ENCODE data around the gene FERMT3. TPM values are rescaled to one million over a fixed set of nuclear protein-coding genes. Genes with fewer than 3 reads are reported as not detected.
A peak's percentile ranks its signal among the peaks of the same experiment; 100 is the strongest.

The FERMT3 gene
- total RNA-seq, 6 experiments from 2014 or later = 5.1 to 17.3 (median 8.1) TPM

GRCh38 chr11:64208086-64208795, 1.7 kb downstream of the FERMT3 start:
- 66% methylated on average over 8 of the region's 23 CpGs for WGBS (ENCODE audit: insufficient coverage, low coverage, low lambda C conversion rate, missing lambda C conversion rate)
- intact Hi-C loops (cut with DNase I) = no loop called here
- H3K27me3 ChIP-seq = no peaks in the 10 kb centered on the region
- H3K36me3 ChIP-seq = peaks cover 6 to 38% (median 9%) of the 10 kb centered on the region in 4 donors
- peaks cover 0 to 6% (median 0%) of the 10 kb centered on the region in 4 donors for H3K4me1 ChIP-seq
- no peak for TF ChIP-seq CTCF (IDR thresholded peaks at IDR 0.05)
- TF ChIP-seq POLR2A (IDR thresholded peaks at IDR 0.05) = no peak
- peak overlapping the region; percentile 68 to 88 (median 85) for H3K27ac ChIP-seq
- ATAC-seq (peak in 1 of 4 donors; percentile 3), DNase-seq (peak in 2 of 3 donors; percentile 31 to 52)
- peak overlapping the region; percentile 25 to 48 (median 37) for H3K4me3 ChIP-seq
- H3K9me3 ChIP-seq = no peaks in the 10 kb centered on the region

GRCh38 chr11:64208796-64209562, 2.5 kb downstream of the FERMT3 start:
- DNase-seq (no peak), ATAC-seq (no peak)
- TF ChIP-seq CTCF (IDR thresholded peaks at IDR 0.05) (no peak), POLR2A (IDR thresholded peaks at IDR 0.05) (no peak)
- Histone ChIP-seq H3K27me3 (no peaks in the 10 kb centered on the region), H3K9me3 (no peaks in the 10 kb centered on the region), H3K36me3 (peaks cover 0 to 30% (median 2%) of the 10 kb centered on the region in 4 donors), H3K27ac (peak overlapping the region; percentile 68 to 88 (median 85)), H3K4me1 (peaks cover 0 to 6% (median 0%) of the 10 kb centered on the region in 4 donors), H3K4me3 (no peak overlapping the region)
- WGBS (ENCODE audit: insufficient coverage, low coverage, low lambda C conversion rate, missing lambda C conversion rate) = 83% methylated on average over 11 of the region's 18 CpGs
- intact Hi-C loops (cut with DNase I) = no loop called here

- DNase-seq (no peak), ATAC-seq (no peak)
- H3K27me3 ChIP-seq = no peaks in the 10 kb centered on the region
- H3K36me3 ChIP-seq = peaks cover 0 to 25% (median 0%) of the 10 kb centered on the region in 4 donors
- WGBS (ENCODE audit: insufficient coverage, low coverage, low lambda C conversion rate, missing lambda C conversion rate) = no CpG with 5 or more reads among the region's 8 CpGs
- no peak overlapping the region for H3K27ac ChIP-seq
- TF ChIP-seq CTCF (IDR thresholded peaks at IDR 0.05) (no peak), POLR2A (IDR thresholded peaks at IDR 0.05) (no peak)
- intact Hi-C loops (cut with DNase I) = no loop called here
- H3K4me3 ChIP-seq = no peak overlapping the region
- peaks cover 0 to 6% (median 0%) of the 10 kb centered on the region in 4 donors for H3K4me1 ChIP-seq
- no peaks in the 10 kb centered on the region for H3K9me3 ChIP-seq
Observed at GRCh38 chr11:64209563-64209843, 3.0 kb downstream of the FERMT3 start.

GRCh38 chr11:64210301-64211020, 3.9 kb downstream of the FERMT3 start:
- no peak overlapping the region for H3K4me3 ChIP-seq
- TF ChIP-seq CTCF (IDR thresholded peaks at IDR 0.05) = no peak
- no peak for TF ChIP-seq POLR2A (IDR thresholded peaks at IDR 0.05)
- peaks cover 0 to 6% (median 0%) of the 10 kb centered on the region in 4 donors for H3K4me1 ChIP-seq
- 81% methylated on average over 4 of the region's 24 CpGs for WGBS (ENCODE audit: insufficient coverage, low coverage, low lambda C conversion rate, missing lambda C conversion rate)
- ATAC-seq (no peak), DNase-seq (no peak)
- peaks cover 0 to 21% (median 0%) of the 10 kb centered on the region in 4 donors for H3K36me3 ChIP-seq
- intact Hi-C loops (cut with DNase I) = no loop called here
- H3K27me3 ChIP-seq = no peaks in the 10 kb centered on the region
- H3K9me3 ChIP-seq = no peaks in the 10 kb centered on the region
- no peak overlapping the region for H3K27ac ChIP-seq
